CD8-positive, alpha-beta memory T cell (primary cell): ENCODE data around the gene PSMD1. TPM values are rescaled to one million over a fixed set of nuclear protein-coding genes. Genes with fewer than 3 reads are reported as not detected.
"Not testable (repeated sequence)": the region's sequence is repeated elsewhere in the genome, so short reads cannot be mapped to it uniquely, and the experiment has no call there.

ENCODE experiments used
- CTCF ChIA-PET: fragments of 350-600 bp; sonication (Branson Sonifier 250); formaldehyde crosslinking; loops from one replicate; lab custom pipeline; 2021; ENCODE audit warnings: antibody characterized with exemption; lab: Charles Lee
- POLR2A ChIA-PET: fragments of 350-600 bp; sonication (Branson Sonifier 250); formaldehyde crosslinking; loops from one replicate; lab custom pipeline; 2021; ENCODE audit warnings: antibody characterized with exemption; lab: Charles Lee
- DNase-seq, 5 donors: peaks; one replicate each; pipeline versions ENCODE4 v3.0.0 to v3.0.0-alpha.2; 2020 to 2022; ENCODE audit warnings: mixed read lengths in 1 of 5
- H3K27ac ChIP-seq: one replicate; pipeline ENCODE4 v1.7.0; 2013; ENCODE audit warnings: low read depth, mild to moderate bottlenecking, low read length, moderate library complexity
- H3K27me3 ChIP-seq: 2 replicates; pipeline ENCODE4 v1.7.0; 2013; ENCODE audit warnings: low read length, mild to moderate bottlenecking; ENCODE audit not compliant: insufficient read depth, poor library complexity, severe bottlenecking
- H3K36me3 ChIP-seq: 2 replicates; pipeline ENCODE4 v1.7.0; 2013; ENCODE audit warnings: mild to moderate bottlenecking, low read length, moderate library complexity; ENCODE audit not compliant: insufficient read depth
- H3K4me1 ChIP-seq: 2 replicates; pipeline ENCODE4 v1.7.0; 2013; ENCODE audit warnings: mild to moderate bottlenecking, low read length, moderate library complexity; ENCODE audit not compliant: insufficient read depth
- H3K4me3 ChIP-seq: 2 replicates; pipeline ENCODE4 v1.7.0; 2013; ENCODE audit warnings: mild to moderate bottlenecking, low read length
- H3K9me3 ChIP-seq: 2 replicates; pipeline ENCODE4 v1.7.0; 2013; ENCODE audit warnings: mild to moderate bottlenecking, low read length
- H3K27ac Mint-ChIP-seq, 8 donors: one replicate each; pipeline ENCODE4 v1.8.0; 2020 to 2021; ENCODE audit warnings: mixed read lengths in 8 of 8, mild to moderate bottlenecking in 6 of 8, inconsistent platforms in 3 of 8, moderate library complexity in 3 of 8
- H3K27me3 Mint-ChIP-seq, 2 donors: one replicate each; pipeline ENCODE4 v1.8.0; 2020 to 2021; ENCODE audit warnings: mixed read lengths in 2 of 2, mild to moderate bottlenecking in 1 of 2, moderate library complexity in 1 of 2
- H3K36me3 Mint-ChIP-seq, 3 donors: one replicate each; pipeline ENCODE4 v1.8.0; 2020 to 2021; ENCODE audit warnings: mixed read lengths in 3 of 3, inconsistent platforms in 1 of 3, mild to moderate bottlenecking in 1 of 3
- H3K4me1 Mint-ChIP-seq, 3 donors: one replicate each; pipeline ENCODE4 v1.8.0; 2020 to 2021; ENCODE audit warnings: mixed read lengths in 3 of 3, inconsistent platforms in 1 of 3, mild to moderate bottlenecking in 1 of 3
- H3K4me3 Mint-ChIP-seq, 7 donors: one replicate each; pipeline ENCODE4 v1.8.0; 2020 to 2021; ENCODE audit warnings: mixed read lengths in 7 of 7, mild to moderate bottlenecking in 6 of 7, moderate library complexity in 4 of 7, inconsistent platforms in 2 of 7
- H3K9me3 Mint-ChIP-seq, 5 donors: one replicate each; pipeline ENCODE4 v1.8.0; 2020 to 2022; ENCODE audit warnings: mixed read lengths in 5 of 5, mild to moderate bottlenecking in 3 of 5, moderate library complexity in 2 of 5, inconsistent platforms in 1 of 5
- polyA plus RNA-seq: library from polyadenylated mRNA; unstranded; fragments of 300-500 nt; fragmentation: Illumina TruSeq; gene quantifications from one replicate; pipeline ENCODE4 v1.2.3, GENCODE V29; 2021
- total RNA-seq, 2 experiments: library from RNA; stranded (reverse); gene quantifications; one replicate each; pipeline ENCODE4 v1.2.3, GENCODE V29; 2021

Gene PSMD1
- total and polyA plus RNA-seq, 3 experiments from 2014 or later, result 60.6 to 176 (median 164) TPM

DNA sequence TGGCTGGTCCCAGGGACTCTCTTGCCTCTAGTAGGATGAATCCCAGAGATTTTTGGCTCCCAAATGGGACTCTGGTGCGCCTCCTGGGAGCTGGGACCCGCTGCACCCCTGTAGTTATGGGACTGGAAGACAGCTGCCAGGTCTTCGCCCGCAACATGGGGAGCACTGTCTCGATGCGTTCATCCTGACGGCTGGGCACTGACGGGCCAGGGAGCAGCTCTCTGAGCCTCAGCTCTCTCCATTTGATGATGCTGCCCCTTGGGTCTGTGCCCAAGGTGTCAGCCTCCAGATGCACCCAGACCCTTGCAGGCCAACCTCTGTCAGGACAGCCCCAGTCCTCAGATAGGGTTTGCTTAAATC is 132.5 kb downstream of the PSMD1 start:
- Histone ChIP-seq H3K4me1 (no peaks in the 10 kb centered on the region), H3K36me3 (no peaks in the 10 kb centered on the region), H3K27me3 (no peaks in the 10 kb centered on the region), H3K9me3 (no peaks in the 10 kb centered on the region), H3K27ac (no peak overlapping the region), H3K4me3 (no peak overlapping the region)
- H3K27ac Mint-ChIP-seq, result no peak overlapping the region
- H3K36me3 Mint-ChIP-seq, result no peaks in the 10 kb centered on the region
- H3K9me3 Mint-ChIP-seq, result no peaks in the 10 kb centered on the region
- DNase-seq, result no peak
- no peak overlapping the region for H3K4me3 Mint-ChIP-seq
- POLR2A ChIA-PET, result no interaction called here
- H3K4me1 Mint-ChIP-seq, result no peaks in the 10 kb centered on the region
- CTCF ChIA-PET, result no interaction called here
- H3K27me3 Mint-ChIP-seq, result peaks cover 24 to 43% of the 10 kb centered on the region in 2 donors

GRCh38 chr2:231189571-231190495 is 133.2 kb downstream of the PSMD1 start:
- H3K9me3 Mint-ChIP-seq, result no peaks in the 10 kb centered on the region
- CTCF ChIA-PET, result no interaction called here

DNA sequence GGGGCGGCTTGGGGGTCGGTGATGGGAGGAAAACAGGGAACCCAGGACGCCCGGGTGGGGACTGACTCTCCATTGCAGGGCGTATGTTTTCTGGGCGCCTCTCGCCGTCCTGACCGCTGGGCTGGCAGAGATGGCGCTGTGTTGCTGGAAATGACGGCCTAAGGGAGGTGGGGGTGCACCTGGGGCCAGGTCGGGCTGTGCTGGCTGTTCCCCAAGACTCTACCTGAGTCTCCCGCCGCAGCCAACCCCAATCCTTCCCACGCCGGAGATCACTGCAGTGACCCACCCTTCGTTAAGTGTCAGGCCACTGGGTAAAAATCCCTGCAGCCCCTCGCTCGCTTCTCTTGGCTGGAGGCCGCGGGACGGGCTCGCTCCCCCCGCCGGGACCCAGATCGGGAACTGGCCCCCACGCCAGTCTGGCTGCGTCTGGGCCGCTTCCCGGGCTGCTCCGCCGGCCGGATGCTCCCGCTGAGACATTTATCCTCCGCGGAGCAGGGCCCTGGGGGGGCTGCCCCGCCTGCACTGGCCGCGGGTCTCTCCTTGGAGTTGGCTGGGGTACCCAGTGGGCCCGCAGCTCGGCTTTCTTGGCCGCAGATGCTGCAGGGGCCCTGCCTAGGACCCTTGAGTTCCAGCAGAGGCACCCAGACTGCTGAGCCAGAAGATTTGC is 134.0 kb downstream of the PSMD1 start:
- POLR2A ChIA-PET, result no interaction called here
- no peaks in the 10 kb centered on the region for H3K36me3 ChIP-seq
- H3K4me3 ChIP-seq, result no peak overlapping the region
- CTCF ChIA-PET, result interaction anchor here (0.7 kb wide), 1 partner anchor 203 kb away, joined by 3 read pairs; no protein-coding TSS in a partner anchor
- H3K9me3 ChIP-seq, result no peaks in the 10 kb centered on the region
- H3K4me3 Mint-ChIP-seq, result no peak overlapping the region
- H3K27me3 Mint-ChIP-seq, result peaks cover 24 to 44% of the 10 kb centered on the region in 2 donors
- H3K36me3 Mint-ChIP-seq, result no peaks in the 10 kb centered on the region
- no peak overlapping the region for H3K27ac ChIP-seq
- DNase-seq, result no peak
- H3K9me3 Mint-ChIP-seq, result no peaks in the 10 kb centered on the region
- no peak overlapping the region for H3K27ac Mint-ChIP-seq
- H3K27me3 ChIP-seq, result no peaks in the 10 kb centered on the region
- no peaks in the 10 kb centered on the region for H3K4me1 Mint-ChIP-seq
- no peaks in the 10 kb centered on the region for H3K4me1 ChIP-seq

More at GRCh38 chr2:231189571-231190495, 133.2 kb downstream of the PSMD1 start:
- Histone ChIP-seq H3K27me3 (no peaks in the 10 kb centered on the region), H3K9me3 (no peaks in the 10 kb centered on the region), H3K4me3 (no peak overlapping the region), H3K36me3 (no peaks in the 10 kb centered on the region), H3K27ac (no peak overlapping the region), H3K4me1 (no peaks in the 10 kb centered on the region)
- Mint-ChIP-seq H3K4me3 (peak overlapping the region in 1 of 7 donors; percentile 33), H3K36me3 (no peaks in the 10 kb centered on the region), H3K27me3 (peaks cover 24 to 44% of the 10 kb centered on the region in 2 donors), H3K4me1 (no peaks in the 10 kb centered on the region), H3K27ac (peak overlapping the region in 1 of 8 donors; percentile 71)
- POLR2A ChIA-PET, result no interaction called here
- no peak for DNase-seq

- H3K9me3 ChIP-seq, result no peaks in the 10 kb centered on the region
- POLR2A ChIA-PET, result no interaction called here
- no peaks in the 10 kb centered on the region for H3K27me3 ChIP-seq
- H3K36me3 ChIP-seq, result no peaks in the 10 kb centered on the region
- H3K27me3 Mint-ChIP-seq, result peaks cover 24 to 42% of the 10 kb centered on the region in 2 donors
- H3K4me3 Mint-ChIP-seq, result no peak overlapping the region
- no peak overlapping the region for H3K27ac ChIP-seq
- no peak overlapping the region for H3K27ac Mint-ChIP-seq
- no peaks in the 10 kb centered on the region for H3K4me1 Mint-ChIP-seq
- no peak for DNase-seq
- H3K9me3 Mint-ChIP-seq, result no peaks in the 10 kb centered on the region
- CTCF ChIA-PET, result no interaction called here
- no peak overlapping the region for H3K4me3 ChIP-seq
- no peaks in the 10 kb centered on the region for H3K4me1 ChIP-seq
- H3K36me3 Mint-ChIP-seq, result no peaks in the 10 kb centered on the region
Measured at GRCh38 chr2:231191896-231192872, 135.5 kb downstream of the PSMD1 start.

DNA sequence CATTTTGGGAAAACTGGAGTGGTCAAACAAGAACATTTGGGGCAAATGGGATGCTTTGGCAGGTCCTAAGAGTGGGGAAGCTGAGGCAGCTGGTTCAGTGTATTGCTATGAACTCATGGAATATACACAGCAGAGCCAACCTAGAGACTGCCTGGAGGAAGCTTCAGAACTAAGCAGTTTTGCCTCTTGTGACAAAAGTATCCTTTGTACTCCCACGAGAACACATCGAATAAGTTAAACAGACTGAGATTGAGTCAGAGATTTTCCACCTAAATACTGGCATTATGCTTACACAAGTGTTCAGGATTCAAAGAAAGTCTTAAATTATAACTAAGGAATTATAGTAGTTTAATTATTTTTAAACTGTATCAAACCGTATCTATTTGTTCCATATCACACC is 136.5 kb downstream of the PSMD1 start:
- peaks cover 24 to 35% of the 10 kb centered on the region in 2 donors for H3K27me3 Mint-ChIP-seq

DNA sequence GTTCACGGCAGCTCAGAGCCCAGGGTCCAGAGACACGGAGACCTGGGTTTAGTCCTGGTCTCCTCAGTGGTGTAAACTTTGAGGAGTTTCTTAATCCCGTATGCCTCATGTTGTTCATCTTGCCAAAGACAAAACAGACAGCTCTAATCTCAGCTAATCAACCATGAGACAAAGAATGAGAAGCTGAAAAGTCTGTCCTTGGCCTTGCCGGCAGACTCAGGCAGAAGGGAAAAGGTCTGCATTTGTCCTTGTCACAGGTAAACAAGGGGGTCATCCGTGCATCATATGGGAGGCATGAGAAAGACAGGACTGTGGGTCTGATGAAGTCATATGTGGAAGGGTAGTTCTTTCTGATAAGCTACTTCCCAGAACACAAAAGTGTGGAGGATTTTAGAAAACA is 139.9 kb downstream of the PSMD1 start:
- H3K4me1 ChIP-seq, result peaks cover 11% of the 10 kb centered on the region
- Mint-ChIP-seq H3K4me1 (peaks cover 11 to 16% (median 12%) of the 10 kb centered on the region in 3 donors), H3K9me3 (no peaks in the 10 kb centered on the region), H3K27me3 (peaks cover 10 to 12% of the 10 kb centered on the region in 2 donors), H3K27ac (peak overlapping the region in 2 of 8 donors; percentile 3 to 16), H3K36me3 (peaks cover 0 to 4% (median 0%) of the 10 kb centered on the region in 3 donors), H3K4me3 (peak overlapping the region in 6 of 7 donors; percentile 29 to 99 (median 60))
- no peak overlapping the region for H3K4me3 ChIP-seq
- CTCF ChIA-PET, result no interaction called here
- DNase-seq, result no peak
- no peak overlapping the region for H3K27ac ChIP-seq
- POLR2A ChIA-PET, result no interaction called here
- H3K9me3 ChIP-seq, result no peaks in the 10 kb centered on the region
- H3K36me3 ChIP-seq, result no peaks in the 10 kb centered on the region
- no peaks in the 10 kb centered on the region for H3K27me3 ChIP-seq

More for the DNA sequence above, 136.5 kb downstream of the PSMD1 start:
- Histone ChIP-seq H3K36me3 (no peaks in the 10 kb centered on the region), H3K27ac (no peak overlapping the region), H3K4me3 (no peak overlapping the region), H3K4me1 (peaks cover 6% of the 10 kb centered on the region), H3K9me3 (no peaks in the 10 kb centered on the region), H3K27me3 (no peaks in the 10 kb centered on the region)
- H3K4me3 Mint-ChIP-seq, result no peak overlapping the region
- peaks cover 0 to 2% (median 0%) of the 10 kb centered on the region in 3 donors for H3K36me3 Mint-ChIP-seq
- no peak for DNase-seq
- H3K27ac Mint-ChIP-seq, result no peak overlapping the region
- ChIA-PET POLR2A (no interaction called here), CTCF (no interaction called here)
- no peaks in the 10 kb centered on the region for H3K9me3 Mint-ChIP-seq
- peaks cover 5 to 9% (median 6%) of the 10 kb centered on the region in 3 donors for H3K4me1 Mint-ChIP-seq

DNA sequence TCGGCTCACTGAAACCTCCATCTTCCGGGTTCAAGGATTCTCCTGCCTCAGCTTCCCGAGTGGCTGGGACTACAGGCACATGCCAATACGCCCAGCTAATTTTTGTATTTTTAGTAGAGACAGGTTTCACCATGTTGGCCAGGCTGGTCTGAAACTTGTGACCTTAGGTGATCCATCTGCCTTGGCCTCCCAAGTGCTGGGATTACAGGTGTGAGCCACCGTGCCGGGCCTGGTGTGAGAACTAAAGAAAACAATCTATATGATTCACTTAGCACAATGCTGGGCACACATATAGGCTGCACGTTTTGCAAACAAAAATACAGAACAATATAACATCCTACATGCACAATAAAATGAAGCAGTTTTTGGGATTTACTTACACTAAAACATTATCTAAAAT is 140.5 kb downstream of the PSMD1 start:
- H3K4me1 ChIP-seq, result peaks cover 11% of the 10 kb centered on the region
- H3K9me3 ChIP-seq, H3K27me3 Mint-ChIP-seq, H3K27me3 ChIP-seq, DNase-seq, CTCF ChIA-PET, POLR2A ChIA-PET, H3K36me3 Mint-ChIP-seq, H3K9me3 Mint-ChIP-seq, H3K36me3 ChIP-seq, H3K27ac ChIP-seq, H3K4me3 ChIP-seq: not testable (repeated sequence)
- H3K27ac Mint-ChIP-seq, result peak overlapping the region in 1 of 8 donors; percentile 10
- peaks cover 11 to 16% (median 12%) of the 10 kb centered on the region in 3 donors for H3K4me1 Mint-ChIP-seq
- H3K4me3 Mint-ChIP-seq, result peak overlapping the region; percentile 48 to 99 (median 92)
